GM12875 (cell line): ENCODE data around the gene ZFAND2B.

Experiments
- H3K4me3 ChIP-seq: one replicate; pipeline ENCODE4 v1.5.1; 2011; ENCODE audit warnings: low read depth, low read length, control low read depth
- CTCF ChIP-seq: IDR thresholded peaks from 2 replicates; pipeline ENCODE4 v1.5.1; 2011; ENCODE audit warnings: low read depth, mild to moderate bottlenecking, control low read depth, inconsistent platforms, low read length, moderate library complexity, borderline replicate concordance; ENCODE audit not compliant: insufficient read depth

ZFAND2B gene

DNA sequence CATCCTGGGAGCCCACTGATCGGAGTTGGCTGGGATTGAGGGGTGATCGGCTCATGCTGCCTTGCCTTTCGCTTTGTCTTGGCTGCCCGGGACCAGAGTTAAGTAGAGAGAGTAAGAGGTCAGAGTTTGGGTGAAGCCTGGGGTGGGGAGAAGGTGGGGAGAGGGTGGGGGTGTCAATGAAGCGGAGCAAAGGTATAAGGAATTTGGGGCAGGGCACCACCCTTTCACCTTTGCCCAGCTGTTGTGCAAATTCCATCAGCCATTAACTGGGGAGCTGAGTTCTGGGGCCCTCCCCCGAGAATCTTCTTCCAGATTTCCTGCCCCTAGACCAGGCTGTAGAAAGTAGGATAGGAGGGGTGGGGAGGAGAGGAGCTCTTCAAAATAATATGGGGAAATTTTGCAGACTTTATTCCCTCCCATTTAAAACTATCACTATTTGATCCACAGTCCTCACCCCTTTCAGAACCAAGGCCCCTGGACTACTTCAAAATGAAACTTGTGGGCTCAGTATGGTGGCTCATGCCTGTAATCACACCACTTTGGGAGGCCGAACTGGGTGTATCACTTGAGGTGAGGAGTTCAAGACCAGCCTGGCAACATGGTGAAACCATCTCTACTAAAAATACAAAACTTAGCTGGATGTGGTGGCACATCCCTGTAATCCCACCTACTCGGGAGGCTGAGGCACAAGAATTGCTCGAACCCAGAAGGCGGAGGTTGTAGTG is 36.5 kb upstream of the ZFAND2B start, which contains the start of gene SLC23A3:
SLC23A3 (minus strand) TSS at position 100 of the 725 bp plus-strand sequence; CDS start at position 55, 45 bp downstream.
- H3K4me3 ChIP-seq = no peak within 1 kb of the TSS
- TF ChIP-seq CTCF = no peak

DNA sequence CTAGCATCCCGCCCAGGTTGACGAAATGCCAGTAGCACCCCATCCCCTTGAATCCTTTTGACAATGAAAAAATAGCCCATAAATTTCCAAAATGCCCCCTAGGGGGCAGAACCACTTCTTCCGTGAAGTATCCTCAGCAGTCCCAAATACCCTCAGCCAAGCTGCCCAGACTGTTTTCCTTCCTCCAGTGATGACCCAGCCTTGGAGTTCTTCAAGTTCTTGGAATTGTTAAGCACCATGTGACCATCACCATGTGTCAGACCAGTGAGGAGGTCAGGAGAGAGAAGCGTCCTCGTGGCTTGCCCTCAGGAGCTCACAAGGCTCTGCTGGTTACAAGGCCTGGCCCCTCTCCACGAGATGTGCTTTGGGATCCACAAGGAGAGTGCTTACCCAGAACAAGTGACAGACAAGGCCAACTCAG is 35.3 kb upstream of the ZFAND2B start:
- no peak overlapping the region for H3K4me3 ChIP-seq
- peak; percentile 68; the same call in 1 of the 2 replicates for TF ChIP-seq CTCF

DNA sequence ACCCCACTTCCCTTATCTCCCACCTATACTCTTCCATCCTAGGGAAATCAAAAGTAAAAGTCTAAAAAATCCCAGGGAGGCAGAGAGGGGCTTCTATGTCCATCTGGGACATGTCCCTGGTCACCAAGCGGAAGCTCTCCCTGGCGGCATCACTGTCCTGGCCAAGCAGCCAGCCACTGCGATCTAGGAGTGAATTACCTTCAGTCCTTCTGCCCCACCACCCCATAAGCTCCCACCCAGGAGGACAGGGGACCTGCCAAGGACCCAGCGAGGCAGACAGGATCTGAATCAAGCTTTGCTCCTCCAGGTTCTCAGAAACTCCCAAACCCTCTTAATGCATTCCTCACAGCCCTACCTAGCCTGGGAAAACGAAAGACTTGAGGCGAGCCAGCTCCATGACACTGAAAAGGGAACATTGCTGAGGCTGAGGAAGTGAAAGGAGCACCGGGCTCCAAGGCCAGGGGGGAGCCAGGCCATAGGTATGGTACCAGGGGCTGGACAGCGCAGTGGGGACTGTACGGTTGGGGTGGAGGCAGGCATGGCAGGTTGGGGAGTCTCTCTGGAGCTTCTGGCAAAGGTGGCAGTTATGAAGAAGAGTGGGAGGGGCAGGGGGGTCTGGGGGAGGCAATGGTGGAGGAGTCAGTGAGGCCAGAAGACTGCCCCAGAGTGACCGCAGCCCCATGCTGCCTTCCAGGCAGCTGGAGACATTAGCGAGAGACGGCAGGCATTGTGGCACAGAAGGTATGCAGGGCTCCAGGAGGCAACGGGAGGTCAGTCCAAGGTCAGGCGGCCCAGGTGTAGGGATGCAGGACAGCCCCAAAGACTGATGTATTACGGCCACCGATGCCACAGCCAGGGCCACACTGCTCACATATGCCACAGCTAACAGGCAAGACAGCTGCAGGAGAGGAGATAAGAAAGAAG is 34.1 kb upstream of the ZFAND2B start:
- no peak overlapping the region for H3K4me3 ChIP-seq
- TF ChIP-seq CTCF = no peak

DNA sequence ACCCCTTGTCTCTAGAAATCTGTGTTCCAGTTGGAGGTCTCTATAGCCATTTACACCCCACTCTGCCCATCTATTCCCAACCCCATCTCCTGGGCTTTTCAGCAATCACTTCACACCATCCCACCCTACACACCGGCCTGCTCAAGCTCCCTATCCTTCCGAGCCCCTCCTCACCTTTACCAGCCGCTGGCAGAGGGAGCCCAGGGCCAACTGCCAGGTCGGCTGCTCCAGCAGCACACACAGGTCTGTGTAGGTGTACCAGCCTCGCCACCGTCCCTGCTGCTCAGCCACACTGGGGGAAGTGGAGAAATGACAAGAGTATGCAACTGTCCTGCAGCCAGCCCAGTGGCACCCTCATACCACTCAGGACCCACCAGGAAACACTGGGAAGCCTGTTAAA is 33.4 kb upstream of the ZFAND2B start:
- H3K4me3 ChIP-seq = no peak overlapping the region
- TF ChIP-seq CTCF = no peak

GRCh38 chr2:219174146-219174545 is 32.4 kb upstream of the ZFAND2B start:
- TF ChIP-seq CTCF = no peak
- H3K4me3 ChIP-seq = no peak overlapping the region

DNA sequence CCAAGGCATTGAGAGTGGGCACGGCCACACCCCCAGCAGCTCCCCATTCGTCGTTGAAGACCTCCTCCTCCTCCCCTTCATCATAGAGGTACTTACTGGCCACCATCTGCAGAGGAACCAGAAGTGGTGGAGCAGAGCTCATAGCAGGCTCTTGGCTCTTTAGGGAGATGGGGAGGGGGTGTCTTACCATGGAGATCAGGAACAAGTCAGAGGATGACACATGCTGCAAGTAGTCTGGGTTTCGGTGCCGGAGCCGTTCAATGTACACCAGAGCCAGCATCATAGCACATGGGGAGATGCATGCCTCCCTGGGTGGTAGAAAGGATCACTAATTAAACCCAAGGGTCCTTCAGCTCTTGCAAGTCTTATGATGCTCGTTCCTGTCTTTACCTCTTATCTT is 31.8 kb upstream of the ZFAND2B start:
- TF ChIP-seq CTCF = no peak
- H3K4me3 ChIP-seq = no peak overlapping the region

DNA sequence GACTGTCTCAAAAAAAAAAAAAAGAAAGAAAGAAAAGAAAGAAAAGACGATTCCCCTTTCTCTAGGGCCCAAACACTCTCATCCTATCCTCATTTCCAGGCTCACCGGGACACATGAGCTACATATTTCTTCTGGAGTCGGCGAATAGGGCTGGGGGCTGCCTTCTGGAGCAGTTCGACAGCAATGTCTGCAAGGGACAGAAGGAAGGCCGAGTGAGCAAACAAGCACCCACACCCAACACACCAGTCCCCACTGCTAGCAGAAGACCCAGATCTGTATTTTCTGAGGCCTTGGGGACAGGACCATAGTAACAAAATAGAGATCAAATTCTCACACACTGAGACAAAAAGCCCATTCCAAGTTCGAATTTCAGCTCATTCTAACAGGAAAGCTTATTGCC is 31.1 kb upstream of the ZFAND2B start:
- TF ChIP-seq CTCF = no peak
- no peak overlapping the region for H3K4me3 ChIP-seq
